AG04450 (cell line): Measurements from ENCODE around the gene KATNAL1. TPM values are rescaled to one million over a fixed set of nuclear protein-coding genes. Genes with fewer than 3 reads are reported as not detected.

ENCODE experiments used
- CTCF ChIA-PET: fragments of 300-600, 350-600 bp; formaldehyde crosslinking; extraction: SDS; loops from one replicate; lab custom pipeline; 2022; ENCODE audit warnings: antibody characterized with exemption, inconsistent platforms; lab: Charles Lee
- POLR2A ChIA-PET: fragments of 350-600 bp; formaldehyde crosslinking; extraction: SDS; loops from one replicate; lab custom pipeline; 2021; ENCODE audit warnings: antibody characterized with exemption, inconsistent platforms; lab: Yijun Ruan, JAX
- DNase-seq: peaks from one replicate; pipeline ENCODE4 v3.0.0-alpha.2; 2011; ENCODE audit warnings: low read depth, low spot score
- H3K27ac ChIP-seq: one replicate; pipeline ENCODE4 v1.5.1; 2012; ENCODE audit warnings: low read depth, low read length, control low read depth
- H3K27me3 ChIP-seq: one replicate; pipeline ENCODE4 v1.6.0; 2012; ENCODE audit warnings: low read length; ENCODE audit not compliant: control insufficient read depth, insufficient read depth
- H3K4me3 ChIP-seq: 2 replicates; pipeline ENCODE4 v1.5.1; 2011; ENCODE audit warnings: mild to moderate bottlenecking, low read depth, low read length, control low read depth
- H3K9me3 ChIP-seq: 2 replicates; pipeline ENCODE4 v1.5.1; 2012; ENCODE audit warnings: low read length; ENCODE audit not compliant: control insufficient read depth, insufficient read depth
- polyA plus RNA-seq: library from polyadenylated mRNA; depleted of rRNA; stranded (reverse); fragments of >200 nt; gene quantifications from 2 replicates; pipeline ENCODE4 v1.2.3, GENCODE V29; 2011
- TF ChIP-seq, protein P1 (sequence below): IDR thresholded peaks from 2 replicates; pipeline ENCODE4 v1.5.1; 2011; ENCODE audit warnings: low read depth, low read length, control low read depth, inconsistent platforms

Gene KATNAL1
- polyA plus RNA-seq, 1 experiment, result 12.6 TPM

DNA sequence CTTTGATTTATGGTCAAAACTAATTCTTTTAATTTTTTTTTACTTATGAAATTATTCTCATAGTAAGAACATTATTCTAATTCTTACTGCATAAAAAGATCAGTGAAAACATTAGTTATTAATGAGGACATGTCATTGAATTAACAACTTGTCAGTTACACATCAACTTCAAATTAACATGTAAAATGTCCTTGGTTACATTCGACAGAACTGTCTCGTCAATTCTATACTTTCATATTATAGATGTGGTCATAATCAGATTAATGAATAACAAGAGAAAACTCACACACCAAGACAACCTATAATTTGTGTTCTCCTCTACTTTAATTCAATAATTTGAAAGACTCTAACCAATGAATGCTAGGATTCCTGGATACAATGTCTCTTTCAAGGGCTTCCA lies 66.7 kb downstream of the KATNAL1 start:
- no peak for DNase-seq
- Histone ChIP-seq H3K27me3 (no peaks in the 10 kb centered on the region), H3K9me3 (no peaks in the 10 kb centered on the region), H3K27ac (no peak overlapping the region), H3K4me3 (no peak overlapping the region)
- TF ChIP-seq, protein P1, sequence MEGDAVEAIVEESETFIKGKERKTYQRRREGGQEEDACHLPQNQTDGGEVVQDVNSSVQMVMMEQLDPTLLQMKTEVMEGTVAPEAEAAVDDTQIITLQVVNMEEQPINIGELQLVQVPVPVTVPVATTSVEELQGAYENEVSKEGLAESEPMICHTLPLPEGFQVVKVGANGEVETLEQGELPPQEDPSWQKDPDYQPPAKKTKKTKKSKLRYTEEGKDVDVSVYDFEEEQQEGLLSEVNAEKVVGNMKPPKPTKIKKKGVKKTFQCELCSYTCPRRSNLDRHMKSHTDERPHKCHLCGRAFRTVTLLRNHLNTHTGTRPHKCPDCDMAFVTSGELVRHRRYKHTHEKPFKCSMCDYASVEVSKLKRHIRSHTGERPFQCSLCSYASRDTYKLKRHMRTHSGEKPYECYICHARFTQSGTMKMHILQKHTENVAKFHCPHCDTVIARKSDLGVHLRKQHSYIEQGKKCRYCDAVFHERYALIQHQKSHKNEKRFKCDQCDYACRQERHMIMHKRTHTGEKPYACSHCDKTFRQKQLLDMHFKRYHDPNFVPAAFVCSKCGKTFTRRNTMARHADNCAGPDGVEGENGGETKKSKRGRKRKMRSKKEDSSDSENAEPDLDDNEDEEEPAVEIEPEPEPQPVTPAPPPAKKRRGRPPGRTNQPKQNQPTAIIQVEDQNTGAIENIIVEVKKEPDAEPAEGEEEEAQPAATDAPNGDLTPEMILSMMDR, result no peak
- ChIA-PET POLR2A (no interaction called here), CTCF (no interaction called here)

DNA sequence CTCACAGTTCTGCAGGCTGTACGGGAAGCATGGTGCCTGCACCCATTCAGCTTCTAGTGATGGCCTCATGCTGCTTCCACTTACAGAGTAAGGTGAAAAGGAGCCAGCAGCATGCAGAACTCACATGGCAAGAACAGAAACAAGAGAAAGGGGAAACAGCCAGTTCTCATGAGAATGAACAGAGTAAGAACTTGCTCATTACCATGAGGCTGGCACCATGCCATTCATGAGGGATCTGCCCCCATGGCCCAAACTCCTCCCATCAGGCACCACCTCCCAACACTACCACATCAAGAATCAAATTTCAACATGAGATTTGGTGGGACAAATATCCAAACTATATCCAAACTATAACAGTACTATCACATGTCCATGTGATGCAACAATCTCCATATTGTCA lies 72.1 kb downstream of the KATNAL1 start:
- TF ChIP-seq, protein P1, result no peak
- H3K27me3 ChIP-seq, result no peaks in the 10 kb centered on the region
- DNase-seq, result no peak
- no peak overlapping the region for H3K4me3 ChIP-seq
- H3K27ac ChIP-seq, result no peak overlapping the region
- no peaks in the 10 kb centered on the region for H3K9me3 ChIP-seq
- ChIA-PET CTCF (interaction anchor here (0.6 to 0.8 kb wide), 2 partner anchors 77 to 103 kb away, joined by 3 to 5 read pairs; no protein-coding TSS in a partner anchor), POLR2A (no interaction called here)

DNA sequence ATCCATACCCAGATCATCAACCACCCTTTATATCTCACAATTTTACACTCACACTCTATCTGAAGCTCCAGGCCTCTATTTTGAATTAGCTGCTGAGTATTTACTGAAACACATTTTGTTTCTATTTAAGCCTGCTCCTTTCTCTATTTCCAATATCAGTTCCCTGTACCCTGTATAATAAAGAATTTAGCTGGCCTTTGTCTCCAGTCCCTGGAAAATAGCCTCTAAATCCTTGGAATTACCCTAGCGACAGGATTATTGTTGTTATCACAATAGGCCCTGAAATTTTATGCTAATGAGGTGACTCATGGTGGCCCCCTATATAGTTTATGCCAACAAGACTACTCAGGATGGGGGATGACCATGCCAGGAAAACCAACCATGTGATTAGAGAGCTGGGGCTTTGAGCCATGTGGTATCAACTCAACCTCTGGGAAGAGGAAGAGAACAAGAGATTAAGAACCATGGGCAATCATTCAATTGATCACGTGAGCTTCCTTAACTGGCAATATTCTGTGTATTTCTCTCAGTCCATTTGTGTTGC lies 72.7 kb downstream of the KATNAL1 start:
- ChIA-PET CTCF (interaction anchor here (0.8 kb wide), 1 partner anchor 103 kb away, joined by 5 read pairs; no protein-coding TSS in a partner anchor), POLR2A (no interaction called here)
- no peak for DNase-seq
- Histone ChIP-seq H3K27ac (no peak overlapping the region), H3K9me3 (no peaks in the 10 kb centered on the region), H3K27me3 (no peaks in the 10 kb centered on the region), H3K4me3 (no peak overlapping the region)
- TF ChIP-seq, protein P1, result no peak

DNA sequence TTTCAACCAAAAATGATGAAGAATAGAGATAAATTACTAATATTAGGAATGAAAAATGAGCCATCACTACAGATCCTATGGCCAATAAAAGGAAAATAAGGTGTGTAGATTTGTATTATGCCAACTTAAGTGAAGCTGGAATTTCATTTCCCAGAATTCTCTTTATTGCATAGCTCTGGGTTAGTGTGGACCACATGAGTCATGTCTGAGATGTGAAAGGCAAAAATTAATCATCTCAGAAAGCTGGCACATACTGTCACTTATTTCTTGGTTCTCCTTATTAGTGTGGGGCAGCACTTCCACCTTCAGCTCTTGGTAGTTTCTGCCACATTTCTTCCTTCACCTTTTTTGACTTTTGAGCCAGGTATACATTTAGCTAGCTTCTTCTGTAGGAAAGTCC lies 82.6 kb downstream of the KATNAL1 start:
- TF ChIP-seq, protein P1, result no peak
- no peaks in the 10 kb centered on the region for H3K27me3 ChIP-seq
- H3K9me3 ChIP-seq, result peaks cover 21% of the 10 kb centered on the region
- CTCF ChIA-PET, result no interaction called here
- H3K4me3 ChIP-seq, result no peak overlapping the region
- no peak overlapping the region for H3K27ac ChIP-seq
- no peak for DNase-seq
- POLR2A ChIA-PET, result no interaction called here

DNA sequence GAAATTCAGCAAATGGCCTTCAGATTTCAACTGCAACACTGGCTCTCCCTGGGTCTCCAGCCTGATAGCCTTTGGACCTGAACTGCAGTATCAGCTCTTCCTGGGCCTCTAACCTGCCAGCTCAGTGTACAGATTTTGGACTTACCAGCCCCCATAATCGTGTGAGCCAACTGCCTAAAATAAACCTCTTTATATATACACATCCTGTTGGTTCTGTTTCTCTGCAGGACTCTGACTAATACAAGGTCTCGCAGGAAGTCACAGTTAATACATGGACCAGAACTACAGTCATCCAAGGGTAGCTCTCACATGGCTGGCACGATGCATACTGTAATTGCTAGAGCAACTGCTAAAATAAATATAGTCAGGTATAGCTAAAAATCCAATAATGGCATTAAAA lies 85.1 kb downstream of the KATNAL1 start:
- no peak overlapping the region for H3K27ac ChIP-seq
- H3K27me3 ChIP-seq, result no peaks in the 10 kb centered on the region
- H3K4me3 ChIP-seq, result no peak overlapping the region
- CTCF ChIA-PET, result no interaction called here
- POLR2A ChIA-PET, result no interaction called here
- peaks cover 22% of the 10 kb centered on the region for H3K9me3 ChIP-seq
- DNase-seq, result no peak
- TF ChIP-seq, protein P1, result no peak
